Kidney (tissue), 14 donors: ENCODE measurements around the gene TRIO. TPM values are rescaled to one million over a fixed set of nuclear protein-coding genes. Genes with fewer than 3 reads are reported as not detected.

Experiments
- DNase-seq, 5 donors: peaks; one replicate each; pipeline ENCODE4 v3.0.0-alpha.2; 2013 to 2020
- FAIRE-seq: peaks from 2 replicates; lab custom pipeline; 2012; peaks lifted over from hg19 to GRCh38; lab: Jason Lieb, UNC
- H3K27ac ChIP-seq, 2 donors: one replicate each; pipeline ENCODE4 v1.7.0; 2013; ENCODE audit warnings: low read depth in 2 of 2, low read length in 2 of 2, inconsistent platforms in 1 of 2
- H3K27me3 ChIP-seq: one replicate; pipeline ENCODE4 v1.7.1; 2013; ENCODE audit warnings: low read length, inconsistent platforms; ENCODE audit not compliant: control insufficient read depth, insufficient read depth
- H3K36me3 ChIP-seq, 3 donors: one replicate each; pipeline versions ENCODE4 v1.7.0 to v1.7.1; 2013; ENCODE audit warnings: low read length in 3 of 3, control low read depth in 1 of 3, inconsistent platforms in 1 of 3; ENCODE audit not compliant: insufficient read depth in 3 of 3, control insufficient read depth in 2 of 3
- H3K4me1 ChIP-seq, 3 donors: one replicate each; pipeline versions ENCODE4 v1.7.0 to v1.7.1; 2013; ENCODE audit warnings: low read length in 3 of 3, inconsistent platforms in 1 of 3, low read depth in 1 of 3; ENCODE audit not compliant: control insufficient read depth in 2 of 3, insufficient read depth in 2 of 3
- H3K4me3 ChIP-seq, 3 donors: one replicate each; pipeline versions ENCODE4 v1.7.0 to v1.8.1; 2013; ENCODE audit warnings: low read length in 3 of 3, control low read depth in 1 of 3, inconsistent platforms in 1 of 3
- H3K9ac ChIP-seq, 3 donors: one replicate each; pipeline versions ENCODE4 v1.7.0 to v1.7.1; 2013; ENCODE audit warnings: low read length in 3 of 3, control low read depth in 1 of 3, inconsistent platforms in 1 of 3
- H3K9me3 ChIP-seq, 3 donors: one replicate each; pipeline versions ENCODE4 v1.7.0 to v1.7.1; 2013; ENCODE audit warnings: low read length in 3 of 3, control low read depth in 1 of 3, inconsistent platforms in 1 of 3; ENCODE audit not compliant: control insufficient read depth in 2 of 3, insufficient read depth in 1 of 3
- CTCF ChIP-seq: IDR thresholded peaks from 3 replicates; pipeline ENCODE4 v1.5.1; 2012; ENCODE audit warnings: mild to moderate bottlenecking, moderate library complexity, borderline replicate concordance; ENCODE audit not compliant: insufficient read depth; ENCODE audit errors: extremely low read depth
- intact Hi-C: fragments of 100-400 bp; cut with DNase I; formaldehyde crosslinking; loops from one replicate; pipeline ENCODE4 v1.11.1; 2022
- polyA plus RNA-seq: library from polyadenylated mRNA; stranded (reverse); fragments of 350-450 nt; fragmentation: Illumina TruSeq; extraction: RNeasy Lipid Tissue Mini Kit (QIAGEN cat#74804); gene quantifications from one replicate; pipeline ENCODE4 v1.2.3, GENCODE V29; 2014; ENCODE audit warnings: low read depth, low replicate concordance; ENCODE audit not compliant: insufficient read depth
- total RNA-seq: library from RNA; stranded (reverse); fragmentation: NEBNext Ultra II Directional; extraction: Animal tissue kit (Norgen Biotek cat#: 25700); gene quantifications from one replicate; pipeline ENCODE4 v1.2.1, GENCODE V29; 2021
- donor health status: control.
- donor health status: control.
- donor health status: control.
- donor health status: control.
- donor health status: control.
- donor health status: DM: yes; HTN: yes; CAD: no.
- donor health status: Normal renal cell carcinoma (clear cell type).

TRIO gene
- total and polyA plus RNA-seq, 2 donors from 2014 or later: 9.5 to 149 TPM

- H3K4me3 ChIP-seq: no peak overlapping the region
- H3K9ac ChIP-seq: no peak overlapping the region
- intact Hi-C loops: no loop called here
- DNase-seq: no peak
- H3K36me3 ChIP-seq: no peaks in the 10 kb centered on the region
- no peaks in the 10 kb centered on the region for H3K9me3 ChIP-seq
- no peak for TF ChIP-seq CTCF
- no peak overlapping the region for H3K27ac ChIP-seq
- FAIRE-seq: no peak
- H3K4me1 ChIP-seq: peaks cover 0 to 9% (median 7%) of the 10 kb centered on the region in 3 donors
- no peaks in the 10 kb centered on the region for H3K27me3 ChIP-seq
These were observed 98.0 kb downstream of the TRIO start for GRCh38 chr5:14241141-14241540.

GRCh38 chr5:14242447-14242846 is 99.3 kb downstream of the TRIO start:
- no peak for FAIRE-seq
- no peaks in the 10 kb centered on the region for H3K9me3 ChIP-seq

DNA sequence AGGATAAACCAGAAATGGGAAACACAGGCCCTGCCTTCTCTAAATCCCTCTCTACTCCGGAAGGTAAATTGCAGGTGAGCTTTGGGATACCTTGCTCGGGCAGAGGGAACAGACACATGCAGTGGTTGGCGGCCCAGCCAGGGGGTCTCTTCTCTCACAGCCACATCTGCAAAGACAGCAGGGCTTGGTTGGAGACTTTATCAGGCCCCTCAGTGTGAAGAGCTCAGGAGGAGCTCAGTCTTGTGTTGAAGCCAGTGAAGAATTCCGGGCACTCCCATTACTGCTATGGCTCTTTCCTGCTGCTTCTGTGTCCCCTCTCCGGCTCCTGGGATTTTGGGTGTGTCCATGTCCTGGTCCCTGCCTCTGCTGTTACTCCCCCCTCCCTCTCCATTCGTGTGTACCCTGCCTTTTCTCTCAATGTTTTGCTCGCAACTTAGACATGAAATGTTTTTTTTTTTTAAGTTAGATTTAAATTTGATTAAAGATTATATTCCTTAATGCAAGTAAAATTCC is 99.8 kb downstream of the TRIO start:
- Histone ChIP-seq H3K27me3 (no peaks in the 10 kb centered on the region), H3K27ac (no peak overlapping the region), H3K9ac (no peak overlapping the region), H3K4me1 (peaks cover 0 to 7% (median 4%) of the 10 kb centered on the region in 3 donors), H3K9me3 (no peaks in the 10 kb centered on the region), H3K36me3 (no peaks in the 10 kb centered on the region), H3K4me3 (no peak overlapping the region)
- FAIRE-seq: no peak
- intact Hi-C loops: no loop called here
- no peak for DNase-seq
- no peak for TF ChIP-seq CTCF

More at GRCh38 chr5:14242447-14242846, 99.3 kb downstream of the TRIO start:
- intact Hi-C loops: no loop called here
- Histone ChIP-seq H3K36me3 (no peaks in the 10 kb centered on the region), H3K27ac (no peak overlapping the region), H3K4me3 (no peak overlapping the region), H3K4me1 (peaks cover 0 to 8% (median 8%) of the 10 kb centered on the region in 3 donors), H3K9ac (no peak overlapping the region), H3K27me3 (no peaks in the 10 kb centered on the region)
- no peak for TF ChIP-seq CTCF
- DNase-seq: no peak

GRCh38 chr5:14243766-14244165 is 100.6 kb downstream of the TRIO start:
- FAIRE-seq (no peak), DNase-seq (no peak)
- Histone ChIP-seq H3K27ac (no peak overlapping the region), H3K4me1 (peaks cover 0 to 7% (median 0%) of the 10 kb centered on the region in 3 donors), H3K4me3 (no peak overlapping the region), H3K27me3 (no peaks in the 10 kb centered on the region), H3K9ac (no peak overlapping the region), H3K9me3 (no peaks in the 10 kb centered on the region), H3K36me3 (no peaks in the 10 kb centered on the region)
- intact Hi-C loops: no loop called here
- TF ChIP-seq CTCF: no peak
